ENCODE measurements around the gene PIP5KL1. TPM values are rescaled to one million over a fixed set of nuclear protein-coding genes. Genes with fewer than 3 reads are reported as not detected.
A peak's percentile ranks its signal among the peaks of the same experiment; 100 is the strongest.
"Not testable (repeated sequence)": the region's sequence is repeated elsewhere in the genome, so short reads cannot be mapped to it uniquely, and the experiment has no call there.

Gene PIP5KL1
- polyA plus RNA-seq, 1 donor: 1.4 TPM

- no peak for DNase-seq
Measured at GRCh38 chr9:127893392-127893791, 37.2 kb downstream of the PIP5KL1 start.

GRCh38 chr9:127892831-127893230, 37.7 kb downstream of the PIP5KL1 start:
- DNase-seq: no peak

DNA sequence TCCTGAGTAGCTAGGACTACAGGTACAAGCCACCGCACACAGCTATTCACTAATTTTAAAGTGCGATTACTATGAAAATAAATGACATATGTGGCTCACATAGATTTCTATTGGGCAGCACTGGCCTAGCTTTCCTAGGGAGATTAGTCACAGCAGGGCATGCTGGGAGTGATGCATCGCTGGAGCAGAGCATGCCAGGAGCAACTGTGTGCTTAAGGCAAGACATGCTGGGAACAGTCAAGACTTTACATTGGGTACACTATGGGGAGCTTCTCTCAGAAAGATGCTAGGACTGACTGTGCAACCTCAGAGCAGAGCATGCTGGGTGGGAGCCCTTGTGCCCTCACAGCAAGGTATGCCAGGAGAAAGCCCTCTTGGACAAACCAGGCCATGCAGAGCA, 40.5 kb downstream of the PIP5KL1 start:
- no peak for DNase-seq

DNA sequence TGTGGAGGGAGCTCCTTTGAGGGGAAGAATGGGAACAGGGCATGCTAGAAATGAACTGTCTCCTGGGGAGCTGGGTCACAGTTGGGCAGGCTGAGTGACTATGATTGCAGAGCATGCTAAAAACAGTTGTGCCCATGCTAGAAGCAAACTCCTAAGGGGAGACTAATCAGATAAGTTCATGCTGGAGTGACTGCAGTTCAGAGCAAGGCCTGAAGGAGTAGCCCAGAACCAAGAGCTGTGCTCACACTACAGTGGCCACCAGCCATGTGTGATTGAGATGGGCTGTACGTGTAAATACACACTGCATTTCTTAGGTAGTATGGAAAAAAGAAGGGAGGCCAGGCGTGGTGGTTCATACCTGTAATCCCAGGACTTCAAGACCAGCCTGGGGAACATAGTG, 42.8 kb downstream of the PIP5KL1 start:
- DNase-seq: no peak

- DNase-seq: no peak
Measured at GRCh38 chr9:127886401-127886972, 44.1 kb downstream of the PIP5KL1 start.

DNA sequence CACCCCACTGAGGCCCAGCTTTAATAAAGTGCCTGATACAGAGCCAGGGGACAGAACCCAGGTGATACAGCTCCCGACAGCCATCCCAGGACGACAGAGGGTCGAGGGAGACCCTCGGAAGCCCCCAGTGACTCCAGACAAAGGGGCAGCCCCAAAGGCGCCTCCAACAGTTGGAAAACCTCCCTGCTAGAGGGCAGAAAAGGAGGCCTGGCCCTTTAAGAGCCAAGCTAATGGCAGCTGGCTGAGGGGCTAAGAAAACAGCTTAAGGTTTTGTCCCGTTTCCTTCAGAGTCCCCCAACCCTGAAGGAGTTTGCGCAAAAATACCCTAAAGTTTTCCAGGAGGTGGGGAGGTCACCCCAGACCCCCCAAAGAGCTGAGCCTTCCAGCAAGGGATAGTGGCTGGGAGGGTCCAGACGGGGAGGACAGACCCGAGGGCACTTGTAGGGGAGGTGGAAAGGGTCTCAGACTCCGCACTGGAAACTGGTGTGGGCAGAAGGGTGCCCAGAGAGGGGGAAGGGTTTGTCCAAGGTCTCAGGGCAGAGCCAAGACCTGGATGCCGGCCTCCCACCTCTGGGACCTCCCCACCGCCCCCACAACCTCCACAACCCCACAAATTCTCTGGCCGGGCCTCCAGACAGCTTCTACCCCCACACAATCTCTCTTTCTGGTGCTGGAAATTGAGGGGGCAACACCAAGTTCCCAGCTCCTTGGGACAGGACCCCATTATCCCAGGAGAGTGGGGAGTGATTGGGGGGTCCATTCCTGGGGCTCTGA, 44.9 kb downstream of the PIP5KL1 start:
- no peak for DNase-seq

DNA sequence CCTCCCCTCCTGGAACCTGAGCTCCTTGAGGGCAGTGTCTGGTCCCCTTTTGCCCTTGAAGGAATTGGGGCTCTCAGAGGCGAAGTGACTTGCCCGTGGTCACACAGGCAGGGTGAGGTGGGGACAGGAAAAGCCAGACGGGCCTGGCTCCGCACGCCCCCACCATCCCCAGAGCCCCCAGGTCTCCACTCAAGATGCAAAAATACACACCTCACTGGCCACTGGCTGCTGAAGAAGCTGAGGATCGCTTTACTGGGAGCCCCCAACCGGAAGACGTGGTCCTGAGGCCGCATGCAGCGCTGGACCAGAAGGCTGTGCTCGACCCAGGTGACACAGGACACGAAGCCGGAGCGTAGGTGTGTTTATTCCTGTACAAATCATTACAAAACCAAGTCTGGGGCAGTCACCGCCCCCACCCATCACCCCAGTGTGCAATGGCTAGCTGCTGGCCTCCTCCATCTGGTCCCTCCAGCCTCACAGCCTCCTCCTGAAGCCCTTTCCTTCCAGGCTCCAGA, 45.5 kb downstream of the PIP5KL1 start:
- DNase-seq: no peak

GRCh38 chr9:127884427-127884911, 46.1 kb downstream of the PIP5KL1 start:
- no peak for DNase-seq

- no peak for DNase-seq
Measured at GRCh38 chr9:127883959-127884358, 46.6 kb downstream of the PIP5KL1 start.

- DNase-seq: not testable (repeated sequence)
Measured at GRCh38 chr9:127881715-127882114, 48.9 kb downstream of the PIP5KL1 start.

DNA sequence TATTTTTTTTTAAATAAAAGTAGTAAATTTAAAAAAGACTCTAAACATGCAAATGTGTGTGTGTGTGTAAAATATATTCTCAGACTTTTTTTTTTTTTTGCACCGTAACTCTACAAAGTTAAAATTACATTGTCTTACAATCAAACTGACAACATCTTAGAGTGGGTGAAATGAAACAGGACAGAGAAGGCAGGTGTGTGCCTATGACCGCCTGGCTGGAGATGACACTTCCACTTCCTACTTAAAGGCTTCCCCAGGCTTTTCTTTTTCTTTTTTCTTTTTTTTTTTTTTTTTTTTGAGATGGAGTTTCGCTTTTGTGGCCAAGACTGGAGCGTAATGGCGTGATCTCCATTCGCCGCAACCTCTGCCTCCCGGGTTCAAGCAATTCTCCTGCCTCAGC, 50.4 kb downstream of the PIP5KL1 start:
- DNase-seq: no peak

GRCh38 chr9:127878652-127879390, 51.8 kb downstream of the PIP5KL1 start:
- DNase-seq: no peak

- no peak for DNase-seq
Measured at GRCh38 chr9:127878001-127878651, 52.5 kb downstream of the PIP5KL1 start.

DNA sequence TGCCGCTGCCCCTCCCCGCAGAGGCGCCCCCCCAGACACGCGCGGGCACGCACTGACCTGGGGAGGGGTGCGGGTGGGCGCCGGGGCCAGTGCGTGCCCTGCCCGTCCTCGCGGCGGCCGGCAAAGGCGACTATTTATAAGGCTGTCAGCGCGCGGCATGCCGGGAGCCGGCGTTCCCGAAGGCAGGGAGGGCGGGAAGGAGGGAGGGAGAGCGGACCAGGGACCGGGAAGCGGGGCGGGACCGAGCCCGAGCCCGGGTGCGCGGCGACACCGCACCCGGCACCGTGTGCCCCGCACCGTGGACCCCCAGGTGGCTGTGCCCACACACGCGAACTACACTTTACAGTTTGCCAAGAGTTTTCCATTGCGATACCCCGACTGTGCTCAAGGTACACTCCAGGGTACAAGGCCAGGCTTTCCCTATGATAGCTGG, 53.0 kb downstream of the PIP5KL1 start, which contains the start of gene AK1:
TSS of gene AK1 (minus strand) at position 110 of the 433 bp plus-strand sequence. CDS start 3,058 bp downstream, outside the sequence.
- DNase-seq: peak; percentile 63

- DNase-seq: no peak
Measured at GRCh38 chr9:127876764-127877562, 53.6 kb downstream of the PIP5KL1 start.

DNA sequence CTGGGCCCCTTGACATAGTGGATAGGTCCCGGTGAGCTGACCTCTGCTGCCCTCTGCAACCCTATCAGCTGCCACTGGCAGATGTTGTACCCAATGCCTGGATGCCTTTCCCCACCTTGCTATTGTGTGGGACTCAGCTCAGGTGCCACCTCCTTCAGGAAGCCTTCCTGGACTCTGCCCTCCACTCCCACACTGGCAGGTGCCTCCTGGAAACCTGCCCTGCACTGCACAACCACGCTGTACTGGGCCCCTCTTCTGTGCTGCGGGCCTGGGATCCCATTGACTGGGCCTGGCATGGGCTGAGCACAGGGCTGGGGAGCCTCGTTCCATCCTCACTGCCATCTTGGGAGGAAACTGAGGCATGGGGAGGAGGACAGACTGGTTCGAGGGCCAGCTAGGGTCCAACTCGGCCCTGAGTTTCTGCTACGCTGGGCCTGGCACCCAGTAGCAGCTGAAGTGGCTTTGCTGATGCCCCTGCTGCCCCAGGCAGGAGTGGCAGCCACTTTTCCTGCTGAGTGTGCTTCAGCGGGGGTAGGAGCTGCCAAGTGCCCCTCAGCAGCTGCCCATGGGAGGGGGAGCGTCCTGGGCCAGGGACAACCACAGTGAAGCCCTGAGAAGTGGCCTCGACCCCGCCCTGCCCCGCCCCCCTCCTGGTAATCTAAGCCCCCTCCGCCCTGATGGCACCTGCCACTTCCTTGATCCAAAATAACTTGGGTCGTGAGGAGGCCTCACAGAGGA, 54.4 kb downstream of the PIP5KL1 start:
- DNase-seq: no peak

DNA sequence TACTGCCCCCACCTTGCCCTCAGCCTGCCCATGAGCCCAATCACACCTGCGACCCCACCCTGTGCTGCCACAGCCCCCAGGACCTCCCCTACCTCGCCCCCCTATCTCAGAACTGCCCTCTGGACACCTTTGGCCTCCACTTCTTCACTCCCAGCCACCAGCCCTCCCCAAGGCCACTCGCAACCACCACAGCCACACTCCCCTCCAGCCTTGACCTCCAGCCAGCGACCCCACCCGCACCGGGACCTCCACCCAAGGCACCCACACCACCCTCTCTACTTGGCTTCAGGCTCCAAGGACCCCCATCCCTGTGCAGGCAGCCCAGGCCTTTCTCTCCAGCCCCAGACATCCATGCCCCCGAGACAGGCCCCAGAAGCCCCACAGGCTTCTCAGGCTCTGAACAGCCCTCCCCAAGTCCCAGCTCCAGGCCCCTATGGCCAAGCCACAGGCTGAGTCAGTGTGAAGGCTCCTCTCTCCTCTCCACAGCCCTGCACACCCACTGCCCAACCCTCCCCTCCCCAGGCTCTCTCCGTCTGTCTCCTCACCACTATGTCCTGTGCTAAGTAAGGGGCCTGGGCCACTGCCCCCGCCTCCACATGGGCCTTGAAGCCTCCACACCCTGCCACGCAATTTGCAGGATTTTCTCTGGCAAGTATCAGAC, 55.1 kb downstream of the PIP5KL1 start:
- no peak for DNase-seq

- DNase-seq: no peak
Measured at GRCh38 chr9:127874301-127875221, 56.0 kb downstream of the PIP5KL1 start.

DNA sequence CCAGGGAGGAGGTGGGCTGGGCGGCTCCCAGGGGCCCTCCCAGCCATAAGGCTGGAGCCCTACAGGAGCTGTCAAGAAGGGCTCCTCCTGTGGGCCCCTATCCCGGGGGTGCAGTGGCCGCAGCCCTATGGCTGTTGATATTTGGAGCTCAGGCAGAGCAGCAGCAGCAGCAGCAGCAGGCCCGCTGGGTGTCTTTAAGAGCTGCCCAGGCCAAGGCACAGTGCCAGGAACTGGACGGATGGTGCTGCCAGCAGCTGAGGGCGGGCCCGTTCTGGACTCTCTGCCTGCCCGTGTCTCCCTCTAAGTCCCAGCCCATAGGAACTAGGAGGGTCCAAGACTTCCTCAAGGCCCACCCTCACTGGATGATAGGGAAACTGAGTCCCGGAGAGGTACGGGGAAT, 56.7 kb downstream of the PIP5KL1 start:
- no peak for DNase-seq
